Gastroesophageal sphincter (tissue), 4 donors: ENCODE data around the gene KLF3. TPM values are rescaled to one million over a fixed set of nuclear protein-coding genes. Genes with fewer than 3 reads are reported as not detected.
"Not testable (repeated sequence)": the region's sequence is repeated elsewhere in the genome, so short reads cannot be mapped to it uniquely, and the experiment has no call there.

Experiments used
- ATAC-seq: fragments of 150-250 bp; one replicate; pipeline ENCODE4 v1.9.1; 2016; ENCODE audit warnings: mild to moderate bottlenecking, moderate library complexity
- H3K27ac ChIP-seq, 4 donors: fragments of 200-600 bp; sonication (generic) in 3 of 4; 1 replicate in 3 of 4; 2 replicates in 1 of 4; pipeline ENCODE4 v1.5.1; 2016 to 2019
- H3K27me3 ChIP-seq: fragments of 200-600 bp; sonication (generic); one replicate; pipeline ENCODE4 v1.5.1; 2019
- H3K36me3 ChIP-seq, 2 donors: fragments of 200-600 bp; sonication (generic); one replicate each; pipeline ENCODE4 v1.5.1; 2019; ENCODE audit warnings: control low read depth in 1 of 2
- H3K4me1 ChIP-seq, 3 donors: fragments of 200-600 bp; sonication (generic); 1 replicate in 2 of 3; 2 replicates in 1 of 3; pipeline ENCODE4 v1.5.1; 2016 to 2019; ENCODE audit warnings: control low read depth in 2 of 3
- H3K4me3 ChIP-seq, 2 donors: fragments of 200-600 bp; sonication (generic); one replicate each; pipeline ENCODE4 v1.5.1; 2019; ENCODE audit warnings: mild to moderate bottlenecking in 1 of 2, moderate library complexity in 1 of 2
- H3K9me3 ChIP-seq, 3 donors: fragments of 200-600 bp; sonication (generic); one replicate each; pipeline ENCODE4 v1.5.1; 2017 to 2019; ENCODE audit warnings: control low read depth in 2 of 3
- EP300 ChIP-seq: sonication (generic); formaldehyde crosslinking; IDR thresholded peaks from one replicate; pipeline ENCODE4 v1.6.1; 2017; ENCODE audit warnings: antibody characterized with exemption, mild to moderate bottlenecking
- POLR2A ChIP-seq, 2 donors: fragments of 450-650 bp; IDR thresholded peaks; one replicate each; pipeline ENCODE4 v1.6.1; 2017; ENCODE audit warnings: antibody characterized with exemption in 2 of 2, mild to moderate bottlenecking in 2 of 2, moderate library complexity in 1 of 2
- POLR2AphosphoS5 ChIP-seq: sonication (generic); formaldehyde crosslinking; IDR thresholded peaks from one replicate; pipeline ENCODE4 v1.6.1; 2017; ENCODE audit warnings: antibody characterized with exemption
- WGBS, 2 donors: methylation state at CpG; one replicate each; pipeline ENCODE4 v1.1.5; 2018; ENCODE audit warnings: low coverage in 1 of 2; 5-methylcytosine and 5-hydroxymethylcytosine counted together
- total RNA-seq, 4 donors: library from RNA; depleted of rRNA; stranded (reverse); fragments of >200 nt; gene quantifications; one replicate each; pipeline ENCODE4 v1.1.0, GENCODE V29; 2016
- TF ChIP-seq, protein P1 (sequence below), 4 experiments: fragments of 200-600 bp in 2 of 4; fragments of 450-650 bp in 2 of 4; sonication (generic) in 1 of 4; IDR thresholded peaks; one replicate each; pipeline ENCODE4 v1.5.1; 2017 to 2019; ENCODE audit warnings: antibody characterized with exemption in 4 of 4, mild to moderate bottlenecking in 2 of 4, moderate library complexity in 2 of 4

The KLF3 gene
- total RNA-seq, 4 donors from 2014 or later, result 40.0 to 55.5 (median 43.5) TPM

DNA sequence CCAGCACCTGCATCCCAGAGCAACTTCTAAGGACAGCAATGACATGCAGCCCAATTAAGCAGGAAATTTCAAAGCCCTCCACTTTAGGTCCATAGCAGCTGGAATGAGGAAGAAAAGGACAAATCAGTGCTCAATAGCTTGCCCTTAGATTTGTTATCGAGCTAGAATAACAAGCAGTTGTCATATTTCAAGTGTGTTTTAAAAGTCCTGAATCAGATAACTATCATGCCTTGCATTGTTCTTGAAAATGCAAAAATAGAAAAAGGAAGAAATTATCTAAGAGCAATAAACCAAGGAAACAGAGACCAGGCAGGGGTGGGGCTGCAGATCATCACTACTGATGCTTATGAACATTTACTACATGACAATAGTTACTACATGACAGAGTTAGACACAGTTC is 43.9 kb upstream of the KLF3 start:
- WGBS, 2 donors, result 80 to 88% methylated on average over 1 of the region's 1 CpG
- TF ChIP-seq EP300 (no peak), POLR2A (IDR thresholded peaks at IDR 0.05) (no peak), POLR2AphosphoS5 (no peak)
- TF ChIP-seq, protein P1, sequence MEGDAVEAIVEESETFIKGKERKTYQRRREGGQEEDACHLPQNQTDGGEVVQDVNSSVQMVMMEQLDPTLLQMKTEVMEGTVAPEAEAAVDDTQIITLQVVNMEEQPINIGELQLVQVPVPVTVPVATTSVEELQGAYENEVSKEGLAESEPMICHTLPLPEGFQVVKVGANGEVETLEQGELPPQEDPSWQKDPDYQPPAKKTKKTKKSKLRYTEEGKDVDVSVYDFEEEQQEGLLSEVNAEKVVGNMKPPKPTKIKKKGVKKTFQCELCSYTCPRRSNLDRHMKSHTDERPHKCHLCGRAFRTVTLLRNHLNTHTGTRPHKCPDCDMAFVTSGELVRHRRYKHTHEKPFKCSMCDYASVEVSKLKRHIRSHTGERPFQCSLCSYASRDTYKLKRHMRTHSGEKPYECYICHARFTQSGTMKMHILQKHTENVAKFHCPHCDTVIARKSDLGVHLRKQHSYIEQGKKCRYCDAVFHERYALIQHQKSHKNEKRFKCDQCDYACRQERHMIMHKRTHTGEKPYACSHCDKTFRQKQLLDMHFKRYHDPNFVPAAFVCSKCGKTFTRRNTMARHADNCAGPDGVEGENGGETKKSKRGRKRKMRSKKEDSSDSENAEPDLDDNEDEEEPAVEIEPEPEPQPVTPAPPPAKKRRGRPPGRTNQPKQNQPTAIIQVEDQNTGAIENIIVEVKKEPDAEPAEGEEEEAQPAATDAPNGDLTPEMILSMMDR (IDR thresholded peaks at IDR 0.05), result no peak
- Histone ChIP-seq H3K4me3 (no peak overlapping the region), H3K36me3 (no peaks in the 10 kb centered on the region), H3K9me3 (no peaks in the 10 kb centered on the region), H3K27ac (no peak overlapping the region), H3K27me3 (no peaks in the 10 kb centered on the region), H3K4me1 (peaks cover 0 to 7% (median 7%) of the 10 kb centered on the region in 3 donors)
- no peak for ATAC-seq

DNA sequence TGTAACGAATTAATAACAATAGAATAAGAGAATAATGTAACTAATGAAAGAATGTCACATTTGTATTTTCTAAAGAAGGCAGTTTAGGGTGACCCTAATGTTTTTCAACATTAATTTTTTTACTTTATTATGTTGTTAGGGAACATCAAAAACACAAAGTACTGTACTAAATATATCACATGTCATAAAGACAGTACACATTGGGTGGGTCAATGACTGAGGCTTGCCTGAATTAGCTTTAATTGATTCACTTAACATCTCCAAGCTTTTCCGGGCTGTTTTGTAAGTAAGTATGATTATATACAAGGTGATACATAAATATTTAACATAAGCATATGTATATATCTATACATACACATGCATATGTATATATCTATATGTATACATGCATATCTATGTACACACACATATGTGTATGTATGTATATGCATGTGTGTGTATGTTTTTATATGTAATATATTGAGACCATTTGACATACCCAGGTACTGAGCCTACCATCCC is 43.4 kb upstream of the KLF3 start:
- TF ChIP-seq, protein P1 (IDR thresholded peaks at IDR 0.05), result no peak
- TF ChIP-seq POLR2A (IDR thresholded peaks at IDR 0.05) (no peak), EP300 (no peak), POLR2AphosphoS5 (no peak)
- 61 to 78% methylated on average over 2 of the region's 2 CpGs for WGBS, 2 donors
- Histone ChIP-seq H3K27ac (no peak overlapping the region), H3K27me3 (no peaks in the 10 kb centered on the region), H3K4me3 (no peak overlapping the region), H3K9me3 (no peaks in the 10 kb centered on the region), H3K36me3 (no peaks in the 10 kb centered on the region), H3K4me1 (peaks cover 0 to 9% (median 7%) of the 10 kb centered on the region in 3 donors)
- ATAC-seq, result no peak

DNA sequence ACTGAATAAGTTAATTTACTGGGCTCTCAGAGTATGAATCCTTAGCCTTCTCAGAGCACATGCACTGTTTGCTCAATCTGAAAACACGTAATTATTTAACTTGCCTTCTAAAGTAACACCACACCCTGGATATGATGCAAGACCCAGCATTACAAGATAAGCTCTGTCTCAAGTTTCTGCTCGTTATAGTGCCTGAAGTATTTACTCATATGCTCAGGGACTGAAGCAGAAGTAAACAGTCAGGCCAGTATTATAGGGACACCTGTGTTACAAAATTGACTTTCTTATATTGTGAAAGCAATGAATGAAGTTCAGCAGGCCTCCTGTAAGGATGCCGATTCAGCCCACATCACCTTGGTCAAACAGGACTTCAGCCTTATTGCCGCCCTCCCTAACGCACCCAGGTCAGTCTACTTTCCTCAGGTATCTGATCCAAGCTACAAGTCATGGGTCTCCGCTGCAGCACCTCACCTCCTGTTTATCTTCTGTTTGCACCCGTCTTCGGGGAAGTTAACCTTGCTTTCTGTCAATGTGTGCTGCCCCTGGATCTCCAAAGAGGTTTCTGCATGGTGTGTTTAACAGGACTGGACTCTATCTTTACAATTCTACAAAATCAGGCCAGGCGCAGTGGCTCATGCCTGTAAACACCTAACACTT is 42.8 kb upstream of the KLF3 start:
- H3K9me3 ChIP-seq, result no peaks in the 10 kb centered on the region
- no peaks in the 10 kb centered on the region for H3K36me3 ChIP-seq
- no peak for TF ChIP-seq POLR2A (IDR thresholded peaks at IDR 0.05)
- TF ChIP-seq EP300, result no peak
- TF ChIP-seq, protein P1 (IDR thresholded peaks at IDR 0.05), result no peak
- peak; percentile 42 for TF ChIP-seq POLR2AphosphoS5
- WGBS, 2 donors, result 76 to 77% methylated on average over 7 to 8 of the region's 9 CpGs
- H3K4me3 ChIP-seq, result no peak overlapping the region
- no peak overlapping the region for H3K27ac ChIP-seq
- ATAC-seq, result peak; percentile 90
- H3K27me3 ChIP-seq, result no peaks in the 10 kb centered on the region
- H3K4me1 ChIP-seq, result peaks cover 0 to 15% (median 7%) of the 10 kb centered on the region in 3 donors

DNA sequence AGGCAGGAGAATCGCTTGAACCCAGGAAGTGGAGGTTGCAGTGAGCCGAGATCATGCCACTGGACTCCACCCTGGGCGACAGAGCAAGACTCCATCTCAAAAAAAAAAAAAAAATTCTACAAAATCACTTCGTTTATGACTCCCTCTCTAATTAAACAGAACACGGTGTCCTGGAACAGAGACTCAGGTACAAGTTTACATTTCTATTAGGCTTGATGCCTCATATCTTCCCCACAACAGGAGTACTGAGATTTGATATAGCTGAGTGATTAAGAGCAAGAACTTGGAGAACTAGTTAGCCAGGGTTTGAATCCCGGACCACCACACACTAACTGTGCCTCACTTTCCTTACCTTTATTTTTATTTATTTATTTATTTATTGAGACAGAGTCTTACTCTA is 42.2 kb upstream of the KLF3 start:
- no peak for TF ChIP-seq EP300
- TF ChIP-seq, protein P1 (IDR thresholded peaks at IDR 0.05), result no peak
- TF ChIP-seq POLR2AphosphoS5, result no peak
- TF ChIP-seq POLR2A (IDR thresholded peaks at IDR 0.05), result no peak
- Histone ChIP-seq H3K36me3 (no peaks in the 10 kb centered on the region), H3K9me3 (no peaks in the 10 kb centered on the region), H3K27me3 (no peaks in the 10 kb centered on the region), H3K4me3 (no peak overlapping the region), H3K4me1 (peaks cover 0 to 19% (median 7%) of the 10 kb centered on the region in 3 donors), H3K27ac (no peak overlapping the region)
- ATAC-seq, result no peak
- WGBS, 2 donors, result 91 to 94% methylated on average over 1 to 6 of the region's 6 CpGs

DNA sequence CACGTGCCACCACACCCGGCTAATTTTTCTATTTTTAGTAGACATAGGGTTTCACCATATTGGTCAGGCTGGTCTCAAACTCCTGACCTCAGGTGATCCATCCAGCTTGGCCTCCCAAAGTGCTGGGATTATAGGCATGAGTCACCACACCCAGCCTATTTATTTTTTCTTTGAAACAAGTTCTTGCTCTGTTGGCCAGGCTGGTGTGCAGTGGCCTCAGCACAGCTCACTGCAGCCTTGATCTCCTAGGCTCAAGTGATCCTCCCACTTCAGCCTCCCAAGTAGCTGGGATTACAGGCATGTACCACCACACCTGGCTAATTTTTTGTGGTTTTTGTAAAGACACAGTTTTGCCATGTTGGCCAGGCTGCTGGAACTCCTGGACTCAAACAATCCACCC is 41.7 kb upstream of the KLF3 start:
- 85% methylated on average over 2 of the region's 2 CpGs; no CpG with 5 or more reads in 1 of the 2 donors for WGBS, 2 donors

More for the DNA sequence above, 41.7 kb upstream of the KLF3 start:
- H3K36me3 ChIP-seq, H3K4me3 ChIP-seq, H3K27me3 ChIP-seq, H3K27ac ChIP-seq, ATAC-seq, H3K9me3 ChIP-seq: not testable (repeated sequence)
- peaks cover 0 to 19% (median 7%) of the 10 kb centered on the region in 3 donors for H3K4me1 ChIP-seq
